Panc1 (cell line): ENCODE results near the gene RNF212. TPM values are rescaled to one million over a fixed set of nuclear protein-coding genes. Genes with fewer than 3 reads are reported as not detected.

Experiments used
- ATAC-seq: fragments of 200-7000 bp; cut with Tn5 transposase; 2 replicates; pipeline ENCODE4 v1.9.1; 2020; ENCODE audit warnings: mild to moderate bottlenecking, moderate library complexity
- BruUV-seq: library from RNA; stranded (reverse); fragments of 400-500 nt; replicated peaks from 2 replicates; lab custom pipeline; 2021; lab: Mats Ljungman, UMichigan
- CTCF ChIA-PET: fragments of 300-600 bp; sonication (Branson Sonifier 250); formaldehyde crosslinking; loops from one replicate; lab custom pipeline; 2022; ENCODE audit warnings: antibody characterized with exemption; lab: Charles Lee
- POLR2A ChIA-PET: fragments of 300-600 bp; sonication (Branson Sonifier 250); formaldehyde crosslinking; loops from one replicate; lab custom pipeline; 2022; ENCODE audit warnings: antibody characterized with exemption; lab: Charles Lee
- DNase-seq: peaks from one replicate; pipeline ENCODE4 v3.0.0-alpha.2; 2010; ENCODE audit warnings: low read depth, low spot score
- H3K27ac ChIP-seq: 2 replicates; pipeline ENCODE4 v1.5.1; 2011; ENCODE audit warnings: mild to moderate bottlenecking, low read length, inconsistent platforms
- H3K27me3 ChIP-seq: fragments of 200-500 bp; sonication (Bioruptor generic); 2 replicates; pipeline ENCODE4 v1.6.0; 2014; ENCODE audit warnings: low read length, inconsistent platforms; ENCODE audit not compliant: control insufficient read depth, insufficient read depth
- H3K36me3 ChIP-seq: fragments of 200-500 bp; sonication (Bioruptor generic); 2 replicates; pipeline ENCODE4 v1.5.1; 2014; ENCODE audit warnings: inconsistent platforms, mild to moderate bottlenecking, low read length, moderate library complexity; ENCODE audit not compliant: control insufficient read depth, insufficient read depth
- H3K4me1 ChIP-seq: 2 replicates; pipeline ENCODE4 v1.5.1; 2011; ENCODE audit warnings: inconsistent platforms, mild to moderate bottlenecking, low read length, moderate library complexity; ENCODE audit not compliant: control insufficient read depth, insufficient read depth
- H3K4me3 ChIP-seq, 2 experiments: 2 replicates each; pipeline ENCODE4 v1.5.1; 2011 to 2012; ENCODE audit warnings: low read depth in 2 of 2, low read length in 2 of 2, mild to moderate bottlenecking in 2 of 2, inconsistent platforms in 1 of 2, moderate library complexity in 1 of 2
- H3K9me3 ChIP-seq: fragments of 200-500 bp; sonication (Bioruptor generic); 2 replicates; pipeline ENCODE4 v1.5.1; 2014; ENCODE audit warnings: low read depth, mild to moderate bottlenecking, inconsistent platforms, low read length, moderate library complexity; ENCODE audit not compliant: control insufficient read depth, insufficient read depth
- CTCF ChIP-seq: fragments of 450-650 bp; IDR thresholded peaks from 2 replicates; pipeline ENCODE4 v1.5.1; 2017; ENCODE audit warnings: mild to moderate bottlenecking
- POLR2AphosphoS5 ChIP-seq: IDR thresholded peaks from 2 replicates; pipeline ENCODE4 v1.6.1; 2012; ENCODE audit warnings: mild to moderate bottlenecking, low read depth, low read length, moderate library complexity
- SIN3A ChIP-seq: IDR thresholded peaks from 2 replicates; pipeline ENCODE4 v1.6.1; 2012; ENCODE audit warnings: low read depth, mild to moderate bottlenecking, low read length, moderate library complexity, borderline replicate concordance; ENCODE audit not compliant: insufficient read depth
- TCF7L2 ChIP-seq: IDR thresholded peaks from 2 replicates; pipeline ENCODE4 v1.6.1; 2011; ENCODE audit warnings: mild to moderate bottlenecking, low read depth, low read length, inconsistent platforms
- in situ Hi-C: cut with HindIII; loops from 2 replicates; pipeline ENCODE4 v1.10.0; 2016; ENCODE audit warnings: low sequenced_read_pairs, low pct_unique_long_range_greater_than_20kb
- intact Hi-C: fragments of 100-400 bp; cut with micrococcal nuclease; formaldehyde crosslinking; loops from one replicate; pipeline ENCODE4 v1.10.0; 2022; ENCODE audit not compliant: unreplicated experiment
- total RNA-seq: library from RNA; stranded (reverse); gene quantifications from one replicate; pipeline ENCODE4 v1.2.1, GENCODE V29; 2021; ENCODE audit not compliant: unreplicated experiment
- TF ChIP-seq, protein P1 (sequence below), 2 experiments: IDR thresholded peaks; 2 replicates each; pipeline ENCODE4 v1.6.1; 2011 to 2012; ENCODE audit warnings: low read depth in 2 of 2, control low read depth in 1 of 2, low read length in 1 of 2, mild to moderate bottlenecking in 1 of 2, moderate library complexity in 1 of 2; ENCODE audit not compliant: insufficient read depth in 1 of 2

Gene RNF212
- total RNA-seq, 1 experiment from 2014 or later: not detected

- in situ Hi-C loops: no loop called here
- no peak for DNase-seq
- H3K27ac ChIP-seq: no peak overlapping the region
- H3K36me3 ChIP-seq: no peaks in the 10 kb centered on the region
- ChIA-PET CTCF (no interaction called here), POLR2A (no interaction called here)
- TF ChIP-seq TCF7L2 (no peak), SIN3A (no peak), CTCF (no peak), POLR2AphosphoS5 (no peak)
- TF ChIP-seq, protein P1, sequence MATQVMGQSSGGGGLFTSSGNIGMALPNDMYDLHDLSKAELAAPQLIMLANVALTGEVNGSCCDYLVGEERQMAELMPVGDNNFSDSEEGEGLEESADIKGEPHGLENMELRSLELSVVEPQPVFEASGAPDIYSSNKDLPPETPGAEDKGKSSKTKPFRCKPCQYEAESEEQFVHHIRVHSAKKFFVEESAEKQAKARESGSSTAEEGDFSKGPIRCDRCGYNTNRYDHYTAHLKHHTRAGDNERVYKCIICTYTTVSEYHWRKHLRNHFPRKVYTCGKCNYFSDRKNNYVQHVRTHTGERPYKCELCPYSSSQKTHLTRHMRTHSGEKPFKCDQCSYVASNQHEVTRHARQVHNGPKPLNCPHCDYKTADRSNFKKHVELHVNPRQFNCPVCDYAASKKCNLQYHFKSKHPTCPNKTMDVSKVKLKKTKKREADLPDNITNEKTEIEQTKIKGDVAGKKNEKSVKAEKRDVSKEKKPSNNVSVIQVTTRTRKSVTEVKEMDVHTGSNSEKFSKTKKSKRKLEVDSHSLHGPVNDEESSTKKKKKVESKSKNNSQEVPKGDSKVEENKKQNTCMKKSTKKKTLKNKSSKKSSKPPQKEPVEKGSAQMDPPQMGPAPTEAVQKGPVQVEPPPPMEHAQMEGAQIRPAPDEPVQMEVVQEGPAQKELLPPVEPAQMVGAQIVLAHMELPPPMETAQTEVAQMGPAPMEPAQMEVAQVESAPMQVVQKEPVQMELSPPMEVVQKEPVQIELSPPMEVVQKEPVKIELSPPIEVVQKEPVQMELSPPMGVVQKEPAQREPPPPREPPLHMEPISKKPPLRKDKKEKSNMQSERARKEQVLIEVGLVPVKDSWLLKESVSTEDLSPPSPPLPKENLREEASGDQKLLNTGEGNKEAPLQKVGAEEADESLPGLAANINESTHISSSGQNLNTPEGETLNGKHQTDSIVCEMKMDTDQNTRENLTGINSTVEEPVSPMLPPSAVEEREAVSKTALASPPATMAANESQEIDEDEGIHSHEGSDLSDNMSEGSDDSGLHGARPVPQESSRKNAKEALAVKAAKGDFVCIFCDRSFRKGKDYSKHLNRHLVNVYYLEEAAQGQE (IDR thresholded peaks at IDR 0.05; ENCODE audit: insufficient read depth in 1 of 2, low read depth in 2 of 2, low read length in 1 of 2): no peak
- H3K4me1 ChIP-seq: peaks cover 7% of the 10 kb centered on the region; the same call in 1 of the 2 replicates
- H3K9me3 ChIP-seq: no peaks in the 10 kb centered on the region
- peak; percentile 74 for ATAC-seq
- H3K27me3 ChIP-seq: no peaks in the 10 kb centered on the region
- BruUV-seq: no TSS peak
- no peak overlapping the region for H3K4me3 ChIP-seq
- intact Hi-C loops: no loop called here
Observed at GRCh38 chr4:1082215-1083182, 30.9 kb downstream of the RNF212 start.

DNA sequence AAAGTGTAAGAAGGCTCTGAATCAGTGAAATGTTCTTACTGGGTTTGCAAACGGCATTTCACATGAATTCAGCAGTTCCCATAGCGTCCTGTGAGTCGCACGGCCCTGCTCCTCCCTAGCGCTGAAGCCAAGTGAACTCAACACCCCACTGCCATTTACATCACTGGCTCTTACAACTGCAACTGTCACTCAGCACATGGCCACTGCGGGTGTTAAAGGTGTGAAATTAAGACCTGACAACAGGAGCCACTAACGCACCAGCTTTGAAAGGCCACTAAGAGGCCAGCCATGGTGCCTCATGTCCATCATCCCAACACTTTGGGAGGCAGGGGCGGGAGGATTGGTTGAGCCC lies 31.7 kb downstream of the RNF212 start:
- H3K9me3 ChIP-seq: no peaks in the 10 kb centered on the region
- H3K4me1 ChIP-seq: peaks cover 7% of the 10 kb centered on the region; the same call in 1 of the 2 replicates
- ChIA-PET CTCF (no interaction called here), POLR2A (no interaction called here)
- ATAC-seq (no peak), DNase-seq (no peak)
- no peaks in the 10 kb centered on the region for H3K27me3 ChIP-seq
- TF ChIP-seq POLR2AphosphoS5 (no peak), SIN3A (no peak), CTCF (no peak), TCF7L2 (no peak)
- TF ChIP-seq, protein P1 (IDR thresholded peaks at IDR 0.05; ENCODE audit: insufficient read depth in 1 of 2, low read depth in 2 of 2, low read length in 1 of 2): no peak
- H3K36me3 ChIP-seq: no peaks in the 10 kb centered on the region
- H3K4me3 ChIP-seq: no peak overlapping the region
- in situ Hi-C loops (no loop called here), intact Hi-C loops (no loop called here)
- no peak overlapping the region for H3K27ac ChIP-seq
- BruUV-seq: no TSS peak
